CD14-positive monocyte (primary cell): ENCODE results near the gene PTPN7. TPM values are rescaled to one million over a fixed set of nuclear protein-coding genes. Genes with fewer than 3 reads are reported as not detected.
A peak's percentile ranks its signal among the peaks of the same experiment; 100 is the strongest.
"Not testable (repeated sequence)": the region's sequence is repeated elsewhere in the genome, so short reads cannot be mapped to it uniquely, and the experiment has no call there.

ENCODE experiments used
- DNase-seq, 3 donors: peaks; one replicate each; pipeline ENCODE4 v3.0.0-alpha.2; 2011 to 2022
- H2AFZ ChIP-seq: 2 replicates; pipeline ENCODE4 v1.6.0; 2012; ENCODE audit warnings: mild to moderate bottlenecking, low read depth, low read length, inconsistent platforms; ENCODE audit not compliant: insufficient read depth, poor library complexity, severe bottlenecking
- H3K27ac ChIP-seq, 2 donors: 1 replicate in 1 of 2; 2 replicates in 1 of 2; pipeline ENCODE4 v1.5.1; 2012 to 2013; ENCODE audit warnings: low read length in 2 of 2, control low read depth in 1 of 2, inconsistent platforms in 1 of 2, low read depth in 1 of 2, mild to moderate bottlenecking in 1 of 2
- H3K27me3 ChIP-seq, 2 donors: one replicate each; pipeline versions ENCODE4 v1.6.0 to v1.6.1; 2011 to 2013; ENCODE audit warnings: low read length in 2 of 2; ENCODE audit not compliant: control insufficient read depth in 2 of 2, insufficient read depth in 2 of 2
- H3K36me3 ChIP-seq, 2 donors: replicated peaks in 1 of 2; 1 replicate in 1 of 2; 2 replicates in 1 of 2; pipeline versions ENCODE4 v1.5.1 to v1.6.1; 2012 to 2013; ENCODE audit warnings: low read length in 2 of 2, control low read depth in 1 of 2, inconsistent platforms in 1 of 2, mild to moderate bottlenecking in 1 of 2; ENCODE audit not compliant: insufficient read depth in 2 of 2, control insufficient read depth in 1 of 2
- H3K4me1 ChIP-seq, 2 donors: 1 replicate in 1 of 2; 2 replicates in 1 of 2; pipeline versions ENCODE4 v1.5.1 to v1.6.1; 2012 to 2013; ENCODE audit warnings: low read length in 2 of 2, control low read depth in 1 of 2, inconsistent platforms in 1 of 2, mild to moderate bottlenecking in 1 of 2, moderate library complexity in 1 of 2; ENCODE audit not compliant: insufficient read depth in 2 of 2, control insufficient read depth in 1 of 2
- H3K4me2 ChIP-seq: replicated peaks from 2 replicates; pipeline ENCODE3; 2012; ENCODE audit warnings: low read length, moderate library complexity, mild to moderate bottlenecking; ENCODE audit not compliant: poor library complexity, severe bottlenecking; ENCODE audit errors: extremely low read depth
- H3K4me3 ChIP-seq, 3 experiments: fragments of 200-600 bp in 1 of 3; sonication (generic) in 1 of 3; replicated peaks in 1 of 3; 1 replicate in 2 of 3; 2 replicates in 1 of 3; pipeline ENCODE4 v1.5.1; 2011 to 2013; ENCODE audit warnings: low read length in 3 of 3, mild to moderate bottlenecking in 3 of 3, control low read depth in 2 of 3, low read depth in 2 of 3, inconsistent platforms in 1 of 3, moderate library complexity in 1 of 3
- H3K79me2 ChIP-seq: 2 replicates; pipeline ENCODE4 v1.6.0; 2012; ENCODE audit warnings: mild to moderate bottlenecking, control low read depth, inconsistent platforms, low read length, moderate library complexity; ENCODE audit not compliant: insufficient read depth
- H3K9ac ChIP-seq: 2 replicates; pipeline ENCODE4 v1.6.0; 2017; ENCODE audit warnings: low read length, mild to moderate bottlenecking; ENCODE audit not compliant: insufficient read depth, poor library complexity, severe bottlenecking
- H3K9me3 ChIP-seq, 2 donors: replicated peaks in 1 of 2; 1 replicate in 1 of 2; 2 replicates in 1 of 2; pipeline versions ENCODE4 v1.5.1 to v1.6.1; 2012 to 2013; ENCODE audit warnings: low read length in 2 of 2, control low read depth in 1 of 2; ENCODE audit not compliant: control insufficient read depth in 1 of 2, insufficient read depth in 1 of 2
- H4K20me1 ChIP-seq: 2 replicates; pipeline ENCODE4 v1.6.0; 2012; ENCODE audit warnings: mild to moderate bottlenecking, low read length, control low read depth, moderate library complexity; ENCODE audit not compliant: insufficient read depth
- H3K27ac Mint-ChIP-seq, 7 donors: one replicate each; pipeline ENCODE4 v1.8.0; 2020; ENCODE audit warnings: mild to moderate bottlenecking in 7 of 7, mixed read lengths in 7 of 7, moderate library complexity in 6 of 7, inconsistent platforms in 2 of 7
- H3K27me3 Mint-ChIP-seq, 3 donors: one replicate each; pipeline ENCODE4 v1.8.0; 2021 to 2022; ENCODE audit warnings: low read depth in 3 of 3, mild to moderate bottlenecking in 3 of 3, mixed read lengths in 3 of 3, moderate library complexity in 3 of 3, inconsistent platforms in 1 of 3
- H3K36me3 Mint-ChIP-seq, 2 donors: one replicate each; pipeline ENCODE4 v1.8.0; 2020; ENCODE audit warnings: mixed read lengths in 2 of 2, inconsistent platforms in 1 of 2, mild to moderate bottlenecking in 1 of 2
- H3K4me1 Mint-ChIP-seq: one replicate; pipeline ENCODE4 v1.8.0; 2020; ENCODE audit warnings: mild to moderate bottlenecking, mixed read lengths
- H3K4me3 Mint-ChIP-seq, 2 donors: one replicate each; pipeline ENCODE4 v1.8.0; 2020; ENCODE audit warnings: mild to moderate bottlenecking in 2 of 2, mixed read lengths in 2 of 2, moderate library complexity in 1 of 2
- H3K9me3 Mint-ChIP-seq, 7 donors: one replicate each; pipeline ENCODE4 v1.8.0; 2020 to 2022; ENCODE audit warnings: mixed read lengths in 7 of 7, mild to moderate bottlenecking in 6 of 7, moderate library complexity in 6 of 7, inconsistent platforms in 2 of 7
- WGBS: methylation state at CpG from one replicate; pipeline ENCODE4 v1.1.5; 2013; ENCODE audit warnings: missing lambda C conversion rate; ENCODE audit not compliant: insufficient coverage; 5-methylcytosine and 5-hydroxymethylcytosine counted together
- intact Hi-C, 2 donors: fragments of 100-400 bp; cut with micrococcal nuclease; formaldehyde crosslinking; loops; one replicate each; pipeline versions ENCODE4 v1.15.0 to v1.15.1; 2023
- polyA plus RNA-seq, 3 donors: library from polyadenylated mRNA; depleted of rRNA in 1 of 3; unstranded in 2 of 3; stranded (reverse) in 1 of 3; fragments of 300-500 nt in 2 of 3; fragments of >200 nt in 1 of 3; fragmentation: Illumina TruSeq in 2 of 3; gene quantifications; 1 replicate in 2 of 3; 2 replicates in 1 of 3; pipeline ENCODE4 v1.2.3, GENCODE V29; 2012 to 2021
- TF ChIP-seq, protein P1 (sequence below): fragments of 200-600 bp; IDR thresholded peaks from one replicate; pipeline ENCODE4 v1.8.0; 2022; ENCODE audit warnings: antibody characterized with exemption, mild to moderate bottlenecking

Gene PTPN7
- polyA plus RNA-seq, 3 donors = 4.0 to 18.8 (median 8.3) TPM

DNA sequence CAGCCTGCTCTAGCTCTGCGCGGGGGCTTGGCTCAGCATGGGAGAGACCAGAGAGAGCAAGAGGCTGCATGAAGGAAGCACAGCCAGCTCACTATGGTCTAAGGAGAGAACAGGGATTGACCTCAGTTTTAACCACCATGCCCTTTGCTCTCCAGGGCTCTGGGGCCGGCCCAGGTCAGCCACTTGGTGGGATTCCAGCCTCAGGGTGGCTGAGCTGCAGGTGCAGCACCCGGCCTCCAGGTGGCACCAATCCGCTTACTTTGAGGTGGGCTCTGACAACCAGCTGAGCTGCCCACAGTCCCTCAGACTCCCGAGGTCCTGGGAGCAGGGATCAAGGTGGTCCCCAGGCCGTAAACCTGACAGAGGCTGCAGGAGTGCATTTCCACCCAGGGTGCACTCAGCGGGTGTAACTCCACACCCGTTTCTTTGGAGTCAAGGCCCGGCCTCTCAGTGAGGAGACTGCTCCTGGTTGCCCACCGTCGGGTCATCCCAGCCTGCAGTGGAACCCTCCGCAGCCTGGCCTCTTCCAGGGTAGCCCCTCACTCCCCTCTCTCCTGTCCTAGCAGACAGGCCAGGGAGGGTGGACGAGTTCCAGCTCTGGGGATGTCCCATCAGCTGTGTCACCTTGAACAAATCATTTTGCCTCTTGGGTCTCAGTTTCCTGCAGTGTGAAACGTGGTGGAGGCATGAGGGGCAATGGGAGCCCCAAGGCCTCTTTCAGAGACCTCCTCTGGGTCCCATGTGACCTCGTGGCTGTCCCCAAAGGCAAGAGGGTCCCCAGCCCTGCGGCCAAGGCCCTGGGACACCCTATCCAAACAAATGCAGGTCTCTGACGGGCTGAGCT lies 32.6 kb upstream of the PTPN7 start:
- Histone ChIP-seq H3K36me3 (no peaks in the 10 kb centered on the region), H3K4me2 (no peak overlapping the region), H3K27ac (no peak overlapping the region), H3K9ac (no peak overlapping the region), H3K27me3 (peaks cover 18 to 31% of the 10 kb centered on the region in 2 donors), H4K20me1 (no peaks in the 10 kb centered on the region), H3K79me2 (no peaks in the 10 kb centered on the region), H2AFZ (no peak overlapping the region), H3K9me3 (no peaks in the 10 kb centered on the region), H3K4me1 (no peaks in the 10 kb centered on the region), H3K4me3 (no peak overlapping the region)
- peak overlapping the region in 1 of 2 donors; percentile 65 for H3K4me3 Mint-ChIP-seq
- TF ChIP-seq, protein P1, sequence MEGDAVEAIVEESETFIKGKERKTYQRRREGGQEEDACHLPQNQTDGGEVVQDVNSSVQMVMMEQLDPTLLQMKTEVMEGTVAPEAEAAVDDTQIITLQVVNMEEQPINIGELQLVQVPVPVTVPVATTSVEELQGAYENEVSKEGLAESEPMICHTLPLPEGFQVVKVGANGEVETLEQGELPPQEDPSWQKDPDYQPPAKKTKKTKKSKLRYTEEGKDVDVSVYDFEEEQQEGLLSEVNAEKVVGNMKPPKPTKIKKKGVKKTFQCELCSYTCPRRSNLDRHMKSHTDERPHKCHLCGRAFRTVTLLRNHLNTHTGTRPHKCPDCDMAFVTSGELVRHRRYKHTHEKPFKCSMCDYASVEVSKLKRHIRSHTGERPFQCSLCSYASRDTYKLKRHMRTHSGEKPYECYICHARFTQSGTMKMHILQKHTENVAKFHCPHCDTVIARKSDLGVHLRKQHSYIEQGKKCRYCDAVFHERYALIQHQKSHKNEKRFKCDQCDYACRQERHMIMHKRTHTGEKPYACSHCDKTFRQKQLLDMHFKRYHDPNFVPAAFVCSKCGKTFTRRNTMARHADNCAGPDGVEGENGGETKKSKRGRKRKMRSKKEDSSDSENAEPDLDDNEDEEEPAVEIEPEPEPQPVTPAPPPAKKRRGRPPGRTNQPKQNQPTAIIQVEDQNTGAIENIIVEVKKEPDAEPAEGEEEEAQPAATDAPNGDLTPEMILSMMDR = peak; percentile 88
- no peak overlapping the region for H3K27ac Mint-ChIP-seq
- H3K4me1 Mint-ChIP-seq = peaks cover 2% of the 10 kb centered on the region
- DNase-seq = peak; percentile 13 to 41 (median 39)
- WGBS = 30% methylated on average over 15 of the region's 18 CpGs
- peaks cover 0 to 1% of the 10 kb centered on the region in 2 donors for H3K36me3 Mint-ChIP-seq
- H3K9me3 Mint-ChIP-seq = peaks cover 0 to 7% (median 0%) of the 10 kb centered on the region in 7 donors
- intact Hi-C loops = loop anchor here in 1 of 2 donors (2.0 to 5.0 kb wide), 2 partner anchors 124 to 526 kb away; no protein-coding TSS in a partner anchor
- peaks cover 41 to 53% (median 43%) of the 10 kb centered on the region in 3 donors for H3K27me3 Mint-ChIP-seq

DNA sequence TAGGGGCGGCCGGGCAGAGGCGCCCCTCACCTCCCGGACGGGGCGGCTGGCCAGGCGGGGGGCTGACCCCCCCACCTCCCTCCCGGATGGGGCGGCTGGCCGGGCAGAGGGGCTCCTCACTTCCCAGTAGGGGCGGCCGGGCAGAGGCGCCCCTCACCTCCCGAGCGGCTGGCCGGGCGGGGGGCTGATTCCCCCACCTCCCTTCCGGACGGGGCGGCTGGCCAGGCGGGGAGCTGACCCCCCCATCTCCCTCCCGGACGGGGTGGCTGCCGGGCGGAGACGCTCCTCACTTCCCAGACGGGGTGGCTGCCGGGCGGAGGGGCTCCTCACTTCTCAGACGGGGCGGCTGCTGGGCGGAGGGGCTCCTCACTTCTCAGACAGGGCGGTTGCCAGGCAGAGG lies 31.0 kb upstream of the PTPN7 start:
- WGBS = no CpG with 5 or more reads among the region's 33 CpGs
- H3K27me3 ChIP-seq = peaks cover 18 to 31% of the 10 kb centered on the region in 2 donors
- not testable (repeated sequence) for H3K9me3 ChIP-seq, H3K9ac ChIP-seq, H3K36me3 Mint-ChIP-seq, H4K20me1 ChIP-seq, H3K9me3 Mint-ChIP-seq, H3K27ac ChIP-seq, H3K79me2 ChIP-seq, H3K27ac Mint-ChIP-seq, H3K4me3 Mint-ChIP-seq, H3K4me2 ChIP-seq, H3K4me3 ChIP-seq, H3K36me3 ChIP-seq, H3K4me1 ChIP-seq, H3K4me1 Mint-ChIP-seq, DNase-seq, H2AFZ ChIP-seq
- intact Hi-C loops = loop anchor here in 1 of 2 donors (5.0 kb wide), 1 partner anchor 126 kb away; no protein-coding TSS in a partner anchor
- H3K27me3 Mint-ChIP-seq = peaks cover 35 to 53% (median 40%) of the 10 kb centered on the region in 3 donors
